Stimulated activated naive CD8-positive, alpha-beta T cell treated with anti-CD3 and anti-CD28 coated beads, Interleukin-15, Interleukin-2, amounts not matched to agents 100 ng/mL and 50 ng/mL, for 24 hours (primary cell): ENCODE results near the gene KCTD2.

Source experiments
- H3K27ac Mint-ChIP-seq: one replicate; pipeline ENCODE4 v1.8.0; 2021; ENCODE audit warnings: mild to moderate bottlenecking, mixed read lengths
- H3K27me3 Mint-ChIP-seq: one replicate; pipeline ENCODE4 v1.8.0; 2021; ENCODE audit warnings: mixed read lengths
- H3K36me3 Mint-ChIP-seq: one replicate; pipeline ENCODE4 v1.8.0; 2021; ENCODE audit warnings: low read depth, mixed read lengths
- H3K4me1 Mint-ChIP-seq: one replicate; pipeline ENCODE4 v1.8.0; 2021; ENCODE audit warnings: low read depth, mixed read lengths
- H3K4me3 Mint-ChIP-seq: one replicate; pipeline ENCODE4 v1.8.0; 2021; ENCODE audit warnings: mild to moderate bottlenecking, mixed read lengths
- H3K9me3 Mint-ChIP-seq: one replicate; pipeline ENCODE4 v1.8.0; 2021; ENCODE audit warnings: mixed read lengths

Gene KCTD2

DNA sequence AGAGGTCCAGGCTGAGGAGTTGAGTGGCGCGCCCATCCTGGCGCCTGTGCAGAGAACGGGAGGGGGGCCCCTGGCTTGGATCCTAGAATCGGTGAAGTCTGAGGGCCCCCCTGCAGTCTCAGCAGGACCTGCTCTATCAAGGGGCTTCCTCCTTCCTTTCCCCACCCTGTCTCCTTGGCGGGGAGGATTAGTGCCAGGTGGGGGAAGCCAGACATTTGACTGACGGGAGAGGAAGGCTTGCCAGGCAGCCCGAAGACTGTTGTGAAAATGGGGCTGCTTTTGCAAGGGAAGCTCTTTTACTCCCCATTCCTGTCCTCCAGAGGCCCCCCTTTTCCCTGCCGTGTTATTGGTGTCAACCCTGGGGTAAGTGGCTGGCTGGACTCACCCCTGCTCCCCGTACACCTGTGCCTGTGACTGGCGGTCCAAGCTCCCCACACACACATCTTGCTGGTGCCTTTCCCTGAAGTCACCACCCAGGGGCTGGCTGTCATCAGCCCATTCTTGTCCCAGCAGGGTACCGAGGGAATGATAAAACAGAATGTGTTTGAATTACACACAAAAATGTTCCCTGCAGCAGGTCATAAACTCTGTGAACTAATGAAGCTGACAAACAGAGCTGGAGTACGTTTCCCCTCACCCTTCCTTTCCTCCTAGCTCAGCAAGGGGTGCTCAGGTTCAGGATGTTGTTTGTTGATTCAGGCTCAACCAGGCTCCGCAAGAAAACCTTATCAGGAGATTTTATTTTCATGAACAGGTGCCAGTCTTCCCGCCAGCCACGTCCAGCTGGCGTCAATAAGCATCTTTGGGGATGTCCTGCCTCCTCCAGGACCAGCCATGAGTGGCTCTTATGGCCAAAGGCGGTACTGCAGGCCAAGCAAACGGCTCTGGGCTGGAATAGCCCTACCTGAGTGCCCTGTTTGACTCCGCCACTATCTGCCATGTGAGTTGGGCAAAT, 58.4 kb downstream of the KCTD2 start:
- no peaks in the 10 kb centered on the region for H3K9me3 Mint-ChIP-seq
- H3K27ac Mint-ChIP-seq: no peak overlapping the region
- no peaks in the 10 kb centered on the region for H3K36me3 Mint-ChIP-seq
- H3K27me3 Mint-ChIP-seq: no peaks in the 10 kb centered on the region
- H3K4me3 Mint-ChIP-seq: no peak overlapping the region
- peaks cover 20% of the 10 kb centered on the region for H3K4me1 Mint-ChIP-seq

DNA sequence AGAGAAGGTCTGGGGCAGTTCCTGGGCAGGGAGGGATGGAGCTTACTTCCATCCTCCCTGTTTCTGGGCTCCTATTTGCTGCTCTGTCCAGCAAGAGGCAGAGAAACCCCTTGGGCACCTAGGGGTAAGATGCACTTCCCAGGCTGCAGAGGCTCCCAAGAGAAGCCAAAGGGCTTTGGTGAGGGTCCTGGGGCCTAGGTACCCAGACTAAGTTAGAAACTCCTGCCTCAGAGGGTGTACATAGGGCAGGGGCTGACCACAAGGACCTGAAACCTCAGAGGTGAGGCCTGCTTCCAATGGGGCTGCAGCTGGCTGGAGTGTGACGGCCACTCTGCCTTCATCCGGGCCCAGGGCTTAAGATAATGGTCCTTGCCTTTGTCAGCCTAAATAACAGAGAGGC, 61.2 kb downstream of the KCTD2 start:
- no peaks in the 10 kb centered on the region for H3K9me3 Mint-ChIP-seq
- H3K36me3 Mint-ChIP-seq: peaks cover 4% of the 10 kb centered on the region
- peaks cover 31% of the 10 kb centered on the region for H3K4me1 Mint-ChIP-seq
- no peak overlapping the region for H3K27ac Mint-ChIP-seq
- H3K27me3 Mint-ChIP-seq: no peaks in the 10 kb centered on the region
- peak overlapping the region; percentile 89 for H3K4me3 Mint-ChIP-seq

DNA sequence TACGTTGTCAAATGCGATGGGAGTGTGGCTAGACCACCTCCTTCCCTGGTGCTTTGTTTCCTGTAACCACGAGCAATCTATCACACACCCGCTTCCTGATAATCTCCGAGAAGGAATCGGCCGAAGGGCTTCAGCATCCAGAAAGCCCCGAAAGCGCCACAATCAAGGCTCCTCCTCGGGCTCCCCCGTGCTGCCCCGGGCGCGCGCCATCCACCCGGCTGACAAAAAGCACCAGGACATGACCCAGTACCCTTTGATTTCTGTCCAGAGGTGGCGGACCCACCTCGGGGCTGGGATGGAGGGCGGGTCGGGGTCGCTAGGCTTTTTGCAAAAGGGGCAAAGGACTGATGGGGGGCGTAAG, 62.0 kb downstream of the KCTD2 start:
- H3K27ac Mint-ChIP-seq: peak overlapping the region; percentile 89

DNA sequence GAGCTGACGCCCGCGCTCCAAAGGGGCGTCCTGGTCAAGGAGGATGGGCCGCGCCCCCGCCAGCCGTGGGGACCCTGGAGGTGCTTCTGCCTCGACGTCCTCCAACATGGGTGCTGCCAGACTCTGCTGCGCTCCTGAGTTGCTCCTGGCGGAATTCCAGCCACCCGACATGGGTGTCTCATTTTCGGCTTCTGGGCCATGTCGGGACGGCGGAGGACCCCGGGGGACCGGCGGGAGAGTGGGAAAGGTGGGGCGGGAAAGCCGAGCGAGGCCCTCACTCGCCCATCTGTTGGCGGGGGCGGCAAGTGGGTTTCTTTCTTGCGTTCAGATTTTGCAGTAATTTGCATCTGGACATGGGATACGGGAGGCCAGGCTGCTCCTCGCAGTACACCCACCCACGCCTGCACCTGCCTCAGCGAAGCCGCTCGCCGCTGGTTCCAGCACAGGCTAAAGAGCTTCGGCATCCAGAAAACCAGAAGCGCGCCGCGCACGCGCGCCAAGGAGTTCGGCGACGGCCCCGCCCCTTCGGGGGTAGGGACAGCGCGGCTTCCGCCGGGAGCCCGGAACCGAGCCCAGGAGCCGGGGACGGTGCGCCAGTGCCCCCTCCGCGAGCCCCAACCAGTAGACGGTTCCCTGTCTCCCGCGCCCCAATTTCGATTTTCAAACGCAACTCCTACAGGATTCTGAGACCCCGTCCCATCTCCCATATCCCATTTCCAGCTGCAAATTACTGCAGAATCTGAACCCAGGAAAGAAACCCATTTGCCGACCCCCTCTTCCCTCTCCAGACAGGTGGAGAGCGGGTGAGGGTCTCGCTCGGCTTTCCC, 62.6 kb downstream of the KCTD2 start, which contains the start of gene ARMC7:
ARMC7 (plus strand) TSS at position 563 of the 827 bp plus-strand sequence. CDS start 320 bp downstream, outside the sequence.
- no peaks in the 10 kb centered on the region for H3K27me3 Mint-ChIP-seq
- peaks cover 42% of the 10 kb centered on the region for H3K4me1 Mint-ChIP-seq
- H3K9me3 Mint-ChIP-seq: no peaks in the 10 kb centered on the region
- H3K27ac Mint-ChIP-seq: peak within 1 kb of the TSS; percentile 89
- peak within 1 kb of the TSS; percentile 89 for H3K4me3 Mint-ChIP-seq
- peaks cover 8% of the 10 kb centered on the region for H3K36me3 Mint-ChIP-seq

More for the DNA sequence above, 62.0 kb downstream of the KCTD2 start:
- peaks cover 36% of the 10 kb centered on the region for H3K4me1 Mint-ChIP-seq
- no peaks in the 10 kb centered on the region for H3K9me3 Mint-ChIP-seq
- peak overlapping the region; percentile 89 for H3K4me3 Mint-ChIP-seq
- no peaks in the 10 kb centered on the region for H3K27me3 Mint-ChIP-seq
- peaks cover 4% of the 10 kb centered on the region for H3K36me3 Mint-ChIP-seq

DNA sequence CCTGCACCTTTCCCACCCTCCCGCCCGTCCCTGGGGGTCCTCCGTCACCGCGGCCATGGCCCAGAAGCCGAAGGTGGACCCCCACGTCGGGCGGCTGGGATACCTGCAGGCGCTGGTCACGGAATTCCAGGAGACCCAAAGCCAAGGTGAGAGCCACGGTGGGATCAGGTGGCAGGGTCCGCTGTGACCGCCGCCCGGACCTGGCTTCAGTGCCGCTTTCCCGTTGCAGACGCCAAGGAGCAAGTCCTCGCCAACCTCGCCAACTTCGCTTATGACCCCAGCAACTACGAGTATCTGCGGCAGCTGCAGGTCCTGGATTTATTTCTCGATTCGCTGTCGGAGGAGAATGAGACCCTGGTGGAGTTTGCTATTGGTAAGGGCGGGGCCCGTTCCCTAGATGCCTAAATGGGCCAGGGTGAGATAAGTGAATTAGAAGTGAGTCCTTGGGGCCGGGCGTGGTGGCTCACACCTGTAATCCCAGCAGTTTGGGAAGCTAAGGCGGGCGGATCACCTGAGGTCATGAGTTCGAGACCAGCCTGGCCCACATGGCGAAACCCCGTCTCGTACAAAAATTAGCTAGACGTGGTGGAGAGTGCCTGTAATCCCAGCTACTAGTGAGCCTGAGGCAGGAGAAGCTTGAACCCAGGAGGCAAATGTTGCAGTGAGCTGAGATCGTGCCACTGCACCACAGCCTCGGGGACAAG, 63.4 kb downstream of the KCTD2 start:
- Mint-ChIP-seq H3K36me3 (peaks cover 13% of the 10 kb centered on the region), H3K4me1 (peaks cover 48% of the 10 kb centered on the region), H3K27me3 (no peaks in the 10 kb centered on the region), H3K27ac (peak overlapping the region; percentile 76), H3K4me3 (peak overlapping the region; percentile 89), H3K9me3 (no peaks in the 10 kb centered on the region)

DNA sequence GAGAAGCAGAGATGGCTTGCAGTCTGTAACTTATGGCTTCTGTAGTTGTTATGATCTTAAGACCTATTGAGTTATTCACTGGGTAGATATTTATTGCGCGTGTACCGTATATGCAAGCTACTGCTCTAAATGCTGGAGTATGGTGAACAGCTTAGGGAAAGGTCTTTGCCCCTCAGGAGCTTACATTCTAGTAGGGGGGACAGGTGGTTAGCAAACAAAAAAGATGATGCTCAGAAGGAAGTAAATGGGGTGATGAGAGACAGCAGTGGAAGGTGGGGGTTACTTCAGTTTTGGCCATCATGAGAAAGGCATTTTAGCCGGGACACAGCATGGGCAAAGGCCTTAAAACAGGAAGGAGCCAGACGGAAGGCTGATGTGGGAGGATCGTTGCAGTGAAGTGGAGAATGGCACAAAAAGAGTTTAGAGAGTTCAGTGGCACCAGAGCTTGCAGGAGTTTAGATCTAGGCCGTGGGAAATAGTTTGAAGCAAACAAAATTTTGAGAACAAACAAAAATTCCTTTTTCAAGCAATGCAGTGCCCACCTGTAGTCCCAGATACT, 64.8 kb downstream of the KCTD2 start:
- peak overlapping the region; percentile 43 for H3K27ac Mint-ChIP-seq

DNA sequence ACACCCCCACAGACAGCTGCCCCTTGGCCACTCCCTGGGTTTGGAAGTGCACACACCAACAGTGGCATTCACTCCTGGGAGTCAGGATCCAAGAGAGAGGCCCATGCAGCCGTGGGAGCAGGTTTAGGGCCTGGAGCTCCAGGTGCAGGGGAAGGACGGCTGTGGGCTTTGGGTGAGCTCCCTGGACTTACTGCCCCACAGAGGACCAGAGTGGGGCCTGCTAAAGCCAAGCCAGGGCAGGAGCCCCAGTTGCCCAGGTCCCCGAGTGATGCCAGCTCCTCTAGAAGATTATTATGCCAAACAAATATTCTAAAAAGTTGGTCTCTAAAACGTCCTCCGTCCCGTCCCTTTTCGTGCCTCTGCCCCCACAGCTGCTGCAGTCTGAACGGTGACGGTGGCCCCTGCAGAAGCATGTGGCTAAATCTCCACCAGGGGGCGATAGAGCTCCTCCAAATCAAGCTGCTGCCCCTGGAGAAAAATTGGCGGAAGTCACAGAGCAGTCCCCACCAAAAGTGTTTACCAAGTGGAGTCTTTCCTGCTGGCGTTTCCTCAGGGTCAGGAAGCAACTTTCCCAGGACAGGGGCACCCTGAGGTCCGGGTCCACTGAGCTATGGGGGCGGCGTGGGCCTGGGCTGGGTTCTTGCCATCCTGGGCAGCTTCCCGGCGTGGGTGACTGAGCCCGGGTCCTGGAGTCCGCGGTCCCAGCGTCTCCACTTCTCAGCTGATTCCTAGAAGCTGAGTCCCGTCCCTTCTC, 67.0 kb downstream of the KCTD2 start:
- Mint-ChIP-seq H3K4me3 (peak overlapping the region; percentile 84), H3K27me3 (no peaks in the 10 kb centered on the region), H3K9me3 (no peaks in the 10 kb centered on the region), H3K27ac (peak overlapping the region; percentile 93), H3K4me1 (peaks cover 51% of the 10 kb centered on the region), H3K36me3 (peaks cover 13% of the 10 kb centered on the region)

More for the DNA sequence above, 64.8 kb downstream of the KCTD2 start:
- no peaks in the 10 kb centered on the region for H3K27me3 Mint-ChIP-seq
- H3K9me3 Mint-ChIP-seq: no peaks in the 10 kb centered on the region
- peaks cover 51% of the 10 kb centered on the region for H3K4me1 Mint-ChIP-seq
- H3K36me3 Mint-ChIP-seq: peaks cover 13% of the 10 kb centered on the region
- H3K4me3 Mint-ChIP-seq: no peak overlapping the region

DNA sequence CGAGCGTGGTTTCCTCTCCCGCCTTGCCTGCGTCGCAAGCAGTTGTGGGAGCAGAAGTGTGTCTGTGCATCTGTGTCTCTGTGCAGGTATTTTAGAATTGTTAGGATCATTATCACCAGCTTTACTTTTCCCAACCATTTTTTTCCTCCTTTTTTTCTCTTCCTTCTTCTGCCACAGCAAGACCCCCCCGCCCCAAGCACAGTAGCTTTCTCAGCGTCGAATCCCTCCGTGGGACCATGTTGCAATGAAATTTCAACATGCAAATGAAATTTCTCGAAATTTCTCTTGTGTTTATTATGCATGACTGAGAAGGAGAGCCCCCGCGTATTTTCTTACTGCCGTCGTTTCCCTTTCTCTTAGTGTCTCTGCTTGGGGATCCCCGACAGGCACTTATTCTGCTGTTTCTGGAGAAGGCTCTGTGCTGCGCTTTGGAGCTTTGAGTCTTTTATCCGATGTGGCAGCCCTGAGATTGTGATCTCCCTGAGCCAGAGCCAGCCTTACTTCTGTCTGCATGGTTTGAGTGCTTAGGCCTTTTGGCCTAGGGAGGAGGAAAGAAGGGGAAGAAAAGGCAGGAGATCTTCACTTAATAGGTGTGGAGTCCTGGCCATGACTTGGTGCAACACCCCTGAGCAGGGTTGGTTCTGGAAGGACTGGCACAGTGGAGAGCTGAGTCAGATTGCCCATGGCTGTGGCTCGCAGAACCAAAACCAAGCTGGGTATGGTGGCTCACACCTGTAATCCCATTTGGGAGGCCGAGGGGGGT, 67.7 kb downstream of the KCTD2 start:
- H3K9me3 Mint-ChIP-seq: no peaks in the 10 kb centered on the region
- peak overlapping the region; percentile 84 for H3K4me3 Mint-ChIP-seq
- H3K4me1 Mint-ChIP-seq: peaks cover 49% of the 10 kb centered on the region
- no peaks in the 10 kb centered on the region for H3K27me3 Mint-ChIP-seq
- H3K36me3 Mint-ChIP-seq: peaks cover 13% of the 10 kb centered on the region
- peak overlapping the region; percentile 93 for H3K27ac Mint-ChIP-seq
